Mammary epithelial cell (primary cell): ENCODE measurements around the gene PDE2A.

Experiments
- CTCF ChIP-seq, 2 donors: IDR thresholded peaks in 1 of 2; conservative IDR thresholded peaks in 1 of 2; 2 replicates each; pipeline ENCODE4 v1.5.1; 2011 to 2012; ENCODE audit warnings: inconsistent platforms in 2 of 2, low read length in 2 of 2, mild to moderate bottlenecking in 2 of 2, control low read depth in 1 of 2, low read depth in 1 of 2; ENCODE audit not compliant: insufficient read depth in 1 of 2; ENCODE audit errors: extremely low read depth in 1 of 2
- EZH2 ChIP-seq: IDR thresholded peaks from 2 replicates; pipeline ENCODE4 v1.6.1; 2012; ENCODE audit warnings: low read length, inconsistent platforms, borderline replicate concordance

- TF ChIP-seq CTCF (conservative IDR thresholded peaks at IDR 0.05 in 1 of 2, IDR thresholded peaks at IDR 0.05 in 1 of 2; ENCODE audit: extremely low read depth in 1 of 2, insufficient read depth in 1 of 2, low read depth in 1 of 2, low read length in 2 of 2) (no peak), EZH2 (no peak)
Measured at GRCh38 chr11:72591023-72591422, 83.2 kb downstream of the PDE2A start.
